ENCODE results near the gene TMEM114.

The TMEM114 gene

GRCh38 chr16:8587065-8587464, 3.2 kb downstream of the TMEM114 start:
- CTCF ChIA-PET = interaction anchor here (1.4 to 5.8 kb wide), 3 partner anchors 15 to 41 kb away, joined by 3 to 41 read pairs (median 4); no protein-coding TSS in a partner anchor

GRCh38 chr16:8585857-8586256, 4.5 kb downstream of the TMEM114 start:
- DNase-seq (ENCODE audit: extremely low spot score) = no peak
- no peak for TF ChIP-seq CTCF (IDR thresholded peaks at IDR 0.05; ENCODE audit: control extremely low read depth, extremely low read depth, low read depth, missing control alignments)
- ChIA-PET CTCF (interaction anchor here (1.1 to 5.8 kb wide), 3 partner anchors 13 to 294 kb away, joined by 3 to 41 read pairs (median 4); no protein-coding TSS in a partner anchor), POLR2A (no interaction called here)

More at GRCh38 chr16:8587065-8587464, 3.2 kb downstream of the TMEM114 start:
- POLR2A ChIA-PET = no interaction called here
- DNase-seq (ENCODE audit: extremely low spot score) = no peak
- TF ChIP-seq CTCF (IDR thresholded peaks at IDR 0.05; ENCODE audit: control extremely low read depth, extremely low read depth, low read depth, missing control alignments) = no peak

- no peak for DNase-seq (ENCODE audit: extremely low spot score)
- POLR2A ChIA-PET = no interaction called here
- no peak for TF ChIP-seq CTCF (IDR thresholded peaks at IDR 0.05; ENCODE audit: control extremely low read depth, extremely low read depth, low read depth, missing control alignments)
- CTCF ChIA-PET = interaction anchor here (1.1 to 5.8 kb wide), 3 partner anchors 12 to 295 kb away, joined by 3 to 41 read pairs (median 9); no protein-coding TSS in a partner anchor
Observed at GRCh38 chr16:8585041-8585440, 5.3 kb downstream of the TMEM114 start.

GRCh38 chr16:8583732-8584131, 6.6 kb downstream of the TMEM114 start:
- ChIA-PET CTCF (interaction anchor here (0.7 to 5.8 kb wide), 6 partner anchors 11 to 555 kb away, joined by 3 to 41 read pairs (median 6); no protein-coding TSS in a partner anchor), POLR2A (no interaction called here)
- no peak for TF ChIP-seq CTCF (IDR thresholded peaks at IDR 0.05; ENCODE audit: control extremely low read depth, extremely low read depth, low read depth, missing control alignments)
- no peak for DNase-seq (ENCODE audit: extremely low spot score)

- TF ChIP-seq CTCF (IDR thresholded peaks at IDR 0.05; ENCODE audit: control extremely low read depth, extremely low read depth, low read depth, missing control alignments) = no peak
- POLR2A ChIA-PET = no interaction called here
- no peak for DNase-seq (ENCODE audit: extremely low spot score)
- CTCF ChIA-PET = interaction anchor here (1.1 to 5.8 kb wide), 5 partner anchors 10 to 556 kb away, joined by 3 to 41 read pairs (median 9); no protein-coding TSS in a partner anchor
Observed at GRCh38 chr16:8583199-8583598, 7.1 kb downstream of the TMEM114 start.

- DNase-seq (ENCODE audit: extremely low spot score) = no peak
- ChIA-PET POLR2A (interaction anchor here (0.6 kb wide), 1 partner anchor 33 kb away, joined by 3 read pairs; no protein-coding TSS in a partner anchor), CTCF (interaction anchor here (0.8 to 5.8 kb wide), 4 partner anchors 9 to 427 kb away, joined by 3 to 41 read pairs (median 12); no protein-coding TSS in a partner anchor)
- TF ChIP-seq CTCF (IDR thresholded peaks at IDR 0.05; ENCODE audit: control extremely low read depth, extremely low read depth, low read depth, missing control alignments) = no peak
Observed at GRCh38 chr16:8581831-8582580, 8.3 kb downstream of the TMEM114 start.

Measured in GM10248 (cell line).